BLaER1 treated with 17β-estradiol and CSF1 and Interleukin-3, amounts not matched to agents 10 nM and 100 nM (cell line): ENCODE results near the gene BPHL.
"Not testable (repeated sequence)": the region's sequence is repeated elsewhere in the genome, so short reads cannot be mapped to it uniquely, and the experiment has no call there.

ENCODE experiments used
- H3K27ac ChIP-seq, 11 experiments: shearing (Covaris generic); formaldehyde crosslinking; 2 replicates each; pipeline ENCODE4 v1.8.1; 2022
- H3K27me3 ChIP-seq, 11 experiments: shearing (Covaris generic); formaldehyde crosslinking; 2 replicates each; pipeline ENCODE4 v1.8.1; 2022
- H3K36me3 ChIP-seq, 11 experiments: shearing (Covaris generic); formaldehyde crosslinking; 2 replicates each; pipeline ENCODE4 v1.8.1; 2022
- H3K4me1 ChIP-seq, 10 experiments: shearing (Covaris generic); formaldehyde crosslinking; 2 replicates each; pipeline ENCODE4 v1.8.1; 2022
- H3K4me2 ChIP-seq, 11 experiments: shearing (Covaris generic); formaldehyde crosslinking; 2 replicates each; pipeline ENCODE4 v1.8.1; 2022
- H3K4me3 ChIP-seq, 10 experiments: shearing (Covaris generic); formaldehyde crosslinking; 2 replicates each; pipeline ENCODE4 v1.8.1; 2022
- H3K9ac ChIP-seq, 11 experiments: shearing (Covaris generic); formaldehyde crosslinking; 2 replicates each; pipeline ENCODE4 v1.8.1; 2022
- H3K9me3 ChIP-seq, 11 experiments: shearing (Covaris generic); formaldehyde crosslinking; replicated peaks in 1 of 11; 2 replicates each; pipeline ENCODE4 v1.8.1; 2022
- H4K20me1 ChIP-seq, 11 experiments: shearing (Covaris generic); formaldehyde crosslinking; 2 replicates each; pipeline ENCODE4 v1.8.1; 2022
- Cebpa-rat ChIP-seq, 11 experiments: shearing (Covaris generic); IDR thresholded peaks; 2 replicates each; pipeline ENCODE4 v1.8.1; 2022

BPHL gene

DNA sequence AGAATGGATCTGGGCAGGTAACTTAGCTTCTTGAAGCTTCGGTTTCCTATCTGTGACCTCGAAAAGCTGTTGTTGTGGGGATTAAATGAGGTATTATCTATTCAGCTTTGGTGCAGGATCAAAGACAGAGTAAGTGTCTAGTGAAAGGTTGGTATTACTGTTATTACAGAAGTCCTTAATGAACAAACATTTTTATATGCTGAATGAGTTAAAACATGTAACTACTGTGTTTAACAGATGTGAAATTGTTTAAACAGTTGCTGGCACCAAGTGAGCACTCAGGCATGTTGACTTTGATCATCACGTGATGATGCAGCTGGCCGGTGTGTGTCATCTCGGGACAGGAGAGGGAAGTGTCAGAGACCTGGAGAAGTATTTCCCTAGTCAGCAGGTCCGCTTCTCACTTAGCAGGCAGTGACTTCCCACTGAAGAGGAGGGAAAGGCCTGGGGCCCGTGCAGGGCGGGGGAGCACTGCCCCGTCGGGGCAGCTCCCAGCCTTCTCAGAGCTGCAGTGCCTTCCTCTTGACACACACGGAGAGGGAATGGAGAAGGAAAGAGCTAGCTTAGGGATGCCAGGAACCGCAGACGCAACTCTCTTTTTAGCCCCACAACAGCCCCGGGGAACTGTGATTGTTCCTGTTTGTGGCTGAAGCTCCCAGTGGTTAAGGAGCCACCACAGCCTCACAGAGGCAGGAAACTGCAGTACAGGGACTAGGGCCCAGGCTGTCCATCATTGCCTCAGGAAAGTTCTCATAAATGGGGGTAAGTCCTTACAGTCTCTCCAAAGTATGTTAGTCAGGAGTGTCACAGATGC, 20.8 kb downstream of the BPHL start:
- Histone ChIP-seq H3K4me1 (peaks cover 27 to 54% (median 46%) of the 10 kb centered on the region in 10 experiments), H3K27me3 (no peaks in the 10 kb centered on the region), H3K4me3 (peak overlapping the region in 5 of 10 experiments; percentile 16 to 49 (median 29); a peak in 7 of 20 replicates), H3K36me3 (peaks cover 0 to 56% (median 20%) of the 10 kb centered on the region in 11 experiments; a peak in 17 of 22 replicates), H3K4me2 (peak overlapping the region; percentile 73 to 94 (median 85)), H4K20me1 (no peaks in the 10 kb centered on the region), H3K9me3 (no peaks in the 10 kb centered on the region), H3K27ac (peak overlapping the region; percentile 8 to 78 (median 71); a peak in 21 of 22 replicates), H3K9ac (peak overlapping the region; percentile 7 to 68 (median 51); a peak in 19 of 22 replicates)
- no peak for TF ChIP-seq Cebpa-rat (IDR thresholded peaks at IDR 0.05)

DNA sequence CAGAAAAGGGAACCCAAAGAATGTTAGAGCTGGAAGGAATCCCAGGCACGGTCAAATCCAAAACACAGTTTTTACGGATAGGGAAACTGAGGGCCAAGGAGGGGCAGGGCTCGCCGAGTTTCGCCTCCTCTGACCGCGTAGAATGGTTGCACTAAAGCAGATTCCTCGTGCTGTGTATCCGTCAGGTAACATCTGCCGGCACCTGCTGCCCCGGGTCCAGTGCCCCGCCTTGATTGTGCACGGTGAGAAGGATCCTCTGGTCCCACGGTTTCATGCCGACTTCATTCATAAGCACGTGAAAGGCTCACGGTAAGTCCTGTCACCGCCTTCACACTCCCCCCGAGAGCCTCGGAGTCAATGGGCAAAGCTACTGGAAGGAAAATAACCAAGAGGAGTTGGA, 21.7 kb downstream of the BPHL start:
- H3K9ac ChIP-seq: peak overlapping the region in 5 of 11 experiments; percentile 7 to 68 (median 57); a peak in 6 of 22 replicates
- peak overlapping the region in 7 of 11 experiments; percentile 66 to 78 (median 76); a peak in 11 of 22 replicates for H3K27ac ChIP-seq
- peak overlapping the region; percentile 73 to 94 (median 85) for H3K4me2 ChIP-seq
- H3K4me3 ChIP-seq: no peak overlapping the region
- H3K36me3 ChIP-seq: peaks cover 0 to 56% (median 20%) of the 10 kb centered on the region in 11 experiments; a peak in 17 of 22 replicates
- peaks cover 27 to 54% (median 46%) of the 10 kb centered on the region in 10 experiments for H3K4me1 ChIP-seq
- no peaks in the 10 kb centered on the region for H4K20me1 ChIP-seq
- H3K9me3 ChIP-seq: no peaks in the 10 kb centered on the region
- no peaks in the 10 kb centered on the region for H3K27me3 ChIP-seq
- no peak for TF ChIP-seq Cebpa-rat (IDR thresholded peaks at IDR 0.05)

DNA sequence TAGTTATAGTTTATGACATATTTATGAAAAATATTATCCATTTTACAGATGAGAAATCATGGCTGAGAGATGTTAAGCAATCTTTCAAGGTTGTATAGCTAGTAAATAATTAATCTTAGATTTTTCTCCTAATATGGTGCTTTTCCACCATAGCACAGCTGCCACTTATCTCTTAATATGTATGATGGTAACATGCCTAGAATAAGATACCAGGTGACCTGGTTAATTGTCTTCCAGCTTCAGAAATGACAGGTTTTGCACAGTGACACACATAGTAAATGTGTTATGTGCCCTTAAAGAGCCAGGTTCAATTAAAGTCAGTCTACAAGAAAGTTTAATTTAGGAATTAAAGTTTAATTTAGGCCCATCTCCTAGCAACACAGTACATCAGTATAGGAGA, 24.0 kb downstream of the BPHL start:
- Histone ChIP-seq H3K27ac (no peak overlapping the region; a peak in 1 of 22 replicates), H3K4me3 (no peak overlapping the region), H3K36me3 (peaks cover 5 to 45% (median 15%) of the 10 kb centered on the region in 11 experiments), H3K9ac (no peak overlapping the region), H3K9me3 (peaks cover 0 to 6% (median 2%) of the 10 kb centered on the region in 11 experiments; a peak in 12 of 22 replicates), H3K27me3 (no peaks in the 10 kb centered on the region), H4K20me1 (no peaks in the 10 kb centered on the region), H3K4me2 (no peak overlapping the region), H3K4me1 (peaks cover 27 to 47% (median 41%) of the 10 kb centered on the region in 10 experiments)
- no peak for TF ChIP-seq Cebpa-rat (IDR thresholded peaks at IDR 0.05)

DNA sequence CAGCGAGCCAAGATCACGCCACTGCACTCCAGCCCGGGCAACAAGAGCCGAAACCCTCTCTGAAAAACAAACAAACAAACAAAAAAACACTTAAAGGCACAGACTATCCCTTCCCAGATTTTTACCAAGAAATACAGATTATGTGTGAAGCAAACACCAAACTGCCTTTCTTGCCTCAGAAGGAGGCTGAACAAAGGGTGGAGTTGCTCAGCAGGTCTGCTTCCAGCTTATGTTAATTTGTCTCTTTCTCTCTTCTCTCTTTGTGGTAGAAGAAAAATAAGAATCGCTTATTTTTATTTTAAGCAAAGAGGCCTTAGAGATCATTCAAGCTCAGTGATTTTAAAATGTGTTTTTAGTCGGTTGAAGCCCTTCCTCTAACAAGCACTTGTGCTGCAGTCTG, 24.6 kb downstream of the BPHL start:
- Histone ChIP-seq H3K27ac (no peak overlapping the region; a peak in 1 of 22 replicates), H3K4me3 (no peak overlapping the region), H3K9me3 (peaks cover 0 to 13% (median 8%) of the 10 kb centered on the region in 11 experiments; a peak in 15 of 22 replicates), H3K27me3 (no peaks in the 10 kb centered on the region), H3K4me1 (peaks cover 24 to 40% (median 35%) of the 10 kb centered on the region in 10 experiments), H4K20me1 (no peaks in the 10 kb centered on the region), H3K4me2 (no peak overlapping the region), H3K36me3 (peaks cover 7 to 45% (median 20%) of the 10 kb centered on the region in 11 experiments; a peak in 21 of 22 replicates), H3K9ac (no peak overlapping the region)
- TF ChIP-seq Cebpa-rat (IDR thresholded peaks at IDR 0.05): no peak

DNA sequence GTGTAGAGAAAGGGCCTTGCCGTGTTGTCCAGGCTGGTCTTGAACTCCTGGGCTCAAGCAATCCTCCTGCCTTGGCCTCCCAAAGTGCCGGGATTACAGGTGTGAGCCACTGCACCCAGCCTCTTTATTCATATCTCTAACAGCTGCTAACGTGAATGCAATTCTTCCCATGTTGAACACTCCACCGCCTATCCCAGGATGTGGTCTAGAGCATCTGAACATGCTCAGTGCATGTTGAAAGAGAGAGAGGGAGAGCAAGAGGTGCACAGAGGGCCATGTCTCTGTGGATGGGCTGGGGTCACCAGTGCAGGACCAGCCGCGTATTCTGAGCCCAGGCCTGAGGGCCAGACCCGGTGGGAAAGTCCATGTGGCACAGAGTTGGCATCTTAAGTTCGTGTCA, 26.1 kb downstream of the BPHL start:
- Histone ChIP-seq H3K36me3 (peaks cover 10 to 54% (median 25%) of the 10 kb centered on the region in 11 experiments; a peak in 21 of 22 replicates), H3K27ac (no peak overlapping the region), H3K4me1 (peaks cover 10 to 26% (median 21%) of the 10 kb centered on the region in 10 experiments), H3K9ac (no peak overlapping the region), H3K4me2 (no peak overlapping the region), H3K4me3 (no peak overlapping the region), H4K20me1 (no peaks in the 10 kb centered on the region), H3K27me3 (no peaks in the 10 kb centered on the region), H3K9me3 (peaks cover 0 to 14% (median 8%) of the 10 kb centered on the region in 11 experiments; a peak in 15 of 22 replicates)
- no peak for TF ChIP-seq Cebpa-rat (IDR thresholded peaks at IDR 0.05)

DNA sequence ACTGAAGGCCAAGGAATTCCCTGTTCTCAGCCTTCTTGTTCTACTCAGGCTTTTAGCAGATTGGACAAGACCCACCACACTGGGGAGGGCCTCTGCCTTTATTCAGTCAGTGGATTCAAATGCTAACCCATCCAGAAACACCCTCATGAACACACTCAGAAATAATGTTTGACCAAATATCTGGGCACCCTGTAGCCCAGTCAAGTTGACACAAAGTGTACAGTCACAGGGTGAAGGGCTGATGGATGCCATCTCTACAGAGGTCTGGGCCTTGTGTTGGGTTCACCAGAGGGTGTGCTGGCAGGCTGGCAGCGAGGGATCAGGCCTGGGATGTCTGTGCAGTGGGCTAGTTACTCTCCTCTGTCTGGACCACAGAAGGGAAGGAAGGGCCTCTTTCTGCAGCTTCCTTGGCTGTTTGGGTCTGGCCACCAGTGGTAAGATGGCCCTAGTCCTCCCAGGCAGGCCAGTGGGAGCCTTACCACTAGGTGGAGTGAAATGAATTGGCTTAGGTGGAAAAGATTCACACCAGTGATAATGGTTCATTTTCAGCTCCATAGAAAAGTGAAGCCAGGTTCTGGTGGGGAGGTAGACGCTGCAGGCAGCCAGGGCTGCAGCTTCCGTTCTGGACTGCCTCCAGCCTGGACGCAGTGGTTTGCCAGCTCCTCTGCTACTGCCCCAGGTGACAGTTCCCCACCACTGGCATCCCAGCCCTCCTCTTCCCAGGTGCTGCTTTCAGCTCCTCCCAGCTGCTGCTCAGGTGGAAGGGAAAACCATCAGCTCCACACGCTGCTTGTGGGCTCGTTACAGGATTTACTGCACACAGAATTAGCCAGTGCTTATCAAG, 29.6 kb downstream of the BPHL start:
- H3K27me3 ChIP-seq: no peaks in the 10 kb centered on the region
- H3K4me2 ChIP-seq: no peak overlapping the region
- no peak overlapping the region for H3K9ac ChIP-seq
- H4K20me1 ChIP-seq: no peaks in the 10 kb centered on the region
- peaks cover 0 to 29% (median 22%) of the 10 kb centered on the region in 10 experiments; a peak in 16 of 20 replicates for H3K4me1 ChIP-seq
- peaks cover 10 to 37% (median 22%) of the 10 kb centered on the region in 11 experiments; a peak in 19 of 22 replicates for H3K36me3 ChIP-seq
- H3K27ac ChIP-seq: no peak overlapping the region
- TF ChIP-seq Cebpa-rat (IDR thresholded peaks at IDR 0.05): no peak
- H3K9me3 ChIP-seq: peaks cover 0 to 14% (median 8%) of the 10 kb centered on the region in 11 experiments; a peak in 15 of 22 replicates
- H3K4me3 ChIP-seq: no peak overlapping the region

DNA sequence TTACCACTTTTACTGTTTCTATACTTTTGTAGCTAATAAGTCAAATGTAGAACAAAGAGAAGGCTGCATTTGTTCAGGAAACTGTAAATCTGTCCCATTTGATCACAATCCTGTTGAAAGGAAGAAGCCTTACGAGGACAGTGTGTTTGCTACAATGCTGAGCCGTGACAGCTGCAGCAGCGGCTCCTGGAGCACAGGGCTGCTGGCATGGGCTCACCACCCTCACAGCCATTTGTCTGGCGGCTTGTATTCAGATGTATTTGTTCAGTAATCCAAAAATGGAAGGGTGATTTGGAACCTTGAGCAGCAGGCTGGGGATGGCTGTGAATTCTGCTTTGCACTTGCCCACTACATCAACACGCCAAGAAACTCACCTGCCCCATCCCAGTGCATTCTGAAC, 33.2 kb downstream of the BPHL start:
- Histone ChIP-seq H3K9me3 (peaks cover 0 to 14% (median 8%) of the 10 kb centered on the region in 11 experiments; a peak in 15 of 22 replicates), H3K36me3 (peaks cover 18 to 43% (median 31%) of the 10 kb centered on the region in 11 experiments; a peak in 21 of 22 replicates), H3K4me2 (peak overlapping the region in 8 of 11 experiments; percentile 23 to 65 (median 53); a peak in 15 of 22 replicates), H3K9ac (no peak overlapping the region), H3K4me1 (peaks cover 0 to 46% (median 34%) of the 10 kb centered on the region in 10 experiments; a peak in 16 of 20 replicates), H3K27me3 (no peaks in the 10 kb centered on the region), H4K20me1 (peaks cover 0 to 15% (median 0%) of the 10 kb centered on the region in 11 experiments; a peak in 5 of 22 replicates), H3K27ac (peak overlapping the region in 4 of 11 experiments; percentile 64 to 72 (median 67); a peak in 7 of 22 replicates), H3K4me3 (no peak overlapping the region)
- TF ChIP-seq Cebpa-rat (IDR thresholded peaks at IDR 0.05): no peak

DNA sequence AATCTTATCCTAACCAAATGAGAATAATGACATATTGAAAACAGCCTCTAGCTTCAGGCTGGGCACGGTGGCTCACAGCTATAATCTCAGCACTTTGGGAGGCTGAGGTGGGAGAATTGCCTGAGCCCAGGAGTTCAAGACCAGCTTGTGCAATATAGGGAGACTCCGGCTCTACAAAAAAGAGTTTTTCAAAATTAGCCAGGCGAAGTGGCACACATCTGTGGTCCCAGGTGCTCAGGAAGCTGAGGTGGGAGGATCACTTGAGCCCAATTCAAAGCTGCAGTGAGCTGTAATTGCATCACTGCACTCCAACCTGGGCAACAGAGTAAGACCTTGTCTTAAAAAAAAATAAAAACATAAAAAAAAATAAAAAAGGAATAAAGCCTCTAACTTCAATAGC, 34.2 kb downstream of the BPHL start:
- Histone ChIP-seq H3K27ac (peak overlapping the region in 5 of 11 experiments; percentile 13 to 72 (median 66); a peak in 10 of 22 replicates), H3K27me3 (no peaks in the 10 kb centered on the region), H3K4me2 (peak overlapping the region in 9 of 11 experiments; percentile 2 to 68 (median 54); a peak in 16 of 22 replicates), H4K20me1 (peaks cover 0 to 19% (median 0%) of the 10 kb centered on the region in 11 experiments; a peak in 5 of 22 replicates), H3K9me3 (peaks cover 0 to 7% (median 5%) of the 10 kb centered on the region in 11 experiments; a peak in 15 of 22 replicates), H3K9ac (peak overlapping the region in 4 of 11 experiments; percentile 5 to 53 (median 32); a peak in 4 of 22 replicates), H3K36me3 (peaks cover 12 to 35% (median 25%) of the 10 kb centered on the region in 11 experiments; a peak in 21 of 22 replicates), H3K4me1 (peaks cover 0 to 45% (median 34%) of the 10 kb centered on the region in 10 experiments; a peak in 16 of 20 replicates), H3K4me3 (no peak overlapping the region)
- peak in 4 of 11 experiments; percentile 36 to 82 (median 70); a peak in 6 of 22 replicates for TF ChIP-seq Cebpa-rat (IDR thresholded peaks at IDR 0.05)

DNA sequence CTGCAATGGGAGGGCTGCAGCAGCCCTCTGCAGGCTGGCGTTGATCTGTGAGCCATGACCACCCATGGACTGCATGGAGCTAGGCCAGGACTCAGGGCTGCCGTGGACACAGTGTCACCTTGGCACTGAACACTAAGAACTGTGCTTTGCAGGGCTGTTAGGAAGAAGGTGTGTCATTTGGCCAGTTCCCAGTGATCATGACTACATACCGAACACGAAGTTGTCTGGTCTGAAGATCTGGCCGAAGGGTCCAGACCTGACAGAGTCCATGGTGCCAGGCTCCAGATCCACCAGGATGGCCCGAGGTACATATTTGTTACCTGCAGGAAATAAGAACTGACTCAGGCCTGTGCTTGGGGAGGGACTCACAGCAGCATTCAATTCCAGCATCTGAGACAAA, 36.9 kb downstream of the BPHL start:
- not testable (repeated sequence) for H3K9me3 ChIP-seq, H3K27me3 ChIP-seq, H3K9ac ChIP-seq, H3K27ac ChIP-seq
- Histone ChIP-seq H3K4me3 (0 out of 20 replicates have a peak overlapping the region, but pooled peaks of 1 of the 10 experiments have one; percentile 87), H3K36me3 (peaks cover 3 to 28% (median 12%) of the 10 kb centered on the region in 11 experiments; a peak in 18 of 22 replicates), H3K4me1 (peaks cover 21 to 53% (median 40%) of the 10 kb centered on the region in 10 experiments), H3K4me2 (peak overlapping the region in 8 of 11 experiments; percentile 13 to 98 (median 60); a peak in 9 of 22 replicates), H4K20me1 (peaks cover 0 to 19% (median 0%) of the 10 kb centered on the region in 11 experiments; a peak in 5 of 22 replicates)

DNA sequence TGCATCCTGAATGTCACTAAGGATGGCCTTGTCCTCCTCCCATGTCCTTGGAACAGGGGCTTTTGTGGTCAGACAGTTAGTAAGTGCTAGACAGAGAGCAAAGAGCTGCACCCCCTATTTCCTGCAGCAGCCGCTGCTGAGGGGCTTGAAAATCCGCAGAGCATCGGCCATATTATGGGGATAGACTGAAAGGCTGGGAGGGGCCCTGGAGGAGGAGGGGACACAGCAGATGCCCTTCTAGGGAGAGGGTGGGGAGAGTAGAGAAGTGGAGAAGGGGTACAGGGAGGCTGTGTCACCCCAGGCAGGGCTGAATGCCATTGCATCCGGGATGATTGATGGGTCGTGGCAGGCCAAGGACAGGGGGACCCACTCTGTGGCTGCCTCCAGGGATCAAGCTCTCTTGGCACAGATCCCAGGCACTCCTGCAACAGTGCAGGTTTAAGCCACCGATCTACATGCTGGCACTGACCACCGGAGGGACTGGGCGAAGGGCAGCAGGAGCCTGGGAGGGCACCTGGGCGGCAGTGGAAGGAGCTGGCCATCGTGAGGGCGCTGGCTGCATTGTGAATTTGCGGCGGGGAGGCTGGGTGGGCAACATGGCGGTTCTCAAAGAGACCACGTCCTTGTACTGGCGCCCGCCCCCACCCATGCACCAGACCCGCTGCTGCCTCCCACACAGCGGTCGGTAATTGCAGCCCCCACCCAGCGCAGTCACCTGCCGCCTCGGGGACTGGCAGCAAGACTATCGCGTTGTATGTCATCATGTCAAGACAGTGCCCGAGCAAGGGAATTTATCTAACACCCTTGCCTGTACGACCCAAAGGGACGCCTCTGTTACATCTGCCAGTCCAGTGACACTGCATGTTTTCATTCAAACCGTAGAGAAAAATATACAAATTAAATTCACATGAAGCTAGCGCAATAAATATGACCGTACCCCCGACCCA, 37.9 kb downstream of the BPHL start:
- H3K4me3 ChIP-seq: peak overlapping the region; percentile 78 to 96 (median 85)
- peaks cover 0 to 19% (median 0%) of the 10 kb centered on the region in 11 experiments; a peak in 5 of 22 replicates for H4K20me1 ChIP-seq
- H3K36me3 ChIP-seq: peaks cover 3 to 28% (median 12%) of the 10 kb centered on the region in 11 experiments; a peak in 17 of 22 replicates
- H3K4me2 ChIP-seq: peak overlapping the region; percentile 84 to 99 (median 95)
- peak overlapping the region; percentile 24 to 97 (median 82); a peak in 21 of 22 replicates for H3K27ac ChIP-seq
- not testable (repeated sequence) for H3K27me3 ChIP-seq, H3K9me3 ChIP-seq
- peaks cover 29 to 51% (median 37%) of the 10 kb centered on the region in 10 experiments for H3K4me1 ChIP-seq
- H3K9ac ChIP-seq: peak overlapping the region; percentile 72 to 97 (median 86)
